GM12801 (cell line): Measurements from ENCODE around the gene FYTTD1.

ENCODE experiments used
- TF ChIP-seq, protein P1 (sequence below): IDR thresholded peaks from one replicate; pipeline ENCODE4 v1.5.1; 2011; ENCODE audit warnings: control low read depth; ENCODE audit not compliant: insufficient read length; ENCODE audit errors: extremely low read depth

FYTTD1 gene

DNA sequence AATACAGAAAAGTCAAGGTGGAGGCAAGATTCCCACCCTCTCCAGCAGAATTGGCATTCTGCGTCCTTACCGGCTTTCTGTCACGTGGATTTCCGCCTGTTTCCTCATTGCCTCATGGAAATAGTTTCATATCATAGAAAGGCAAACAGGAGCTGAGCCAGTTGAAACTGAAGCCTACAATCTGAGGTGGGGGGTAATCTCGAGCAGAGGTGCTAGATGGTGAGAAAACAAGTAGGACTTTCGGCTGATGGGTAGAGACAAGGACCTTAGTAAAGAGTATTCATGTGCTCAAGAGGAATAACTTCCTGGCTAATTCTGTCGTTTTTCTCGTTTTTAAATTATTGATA is 81.3 kb downstream of the FYTTD1 start:
- TF ChIP-seq, protein P1, sequence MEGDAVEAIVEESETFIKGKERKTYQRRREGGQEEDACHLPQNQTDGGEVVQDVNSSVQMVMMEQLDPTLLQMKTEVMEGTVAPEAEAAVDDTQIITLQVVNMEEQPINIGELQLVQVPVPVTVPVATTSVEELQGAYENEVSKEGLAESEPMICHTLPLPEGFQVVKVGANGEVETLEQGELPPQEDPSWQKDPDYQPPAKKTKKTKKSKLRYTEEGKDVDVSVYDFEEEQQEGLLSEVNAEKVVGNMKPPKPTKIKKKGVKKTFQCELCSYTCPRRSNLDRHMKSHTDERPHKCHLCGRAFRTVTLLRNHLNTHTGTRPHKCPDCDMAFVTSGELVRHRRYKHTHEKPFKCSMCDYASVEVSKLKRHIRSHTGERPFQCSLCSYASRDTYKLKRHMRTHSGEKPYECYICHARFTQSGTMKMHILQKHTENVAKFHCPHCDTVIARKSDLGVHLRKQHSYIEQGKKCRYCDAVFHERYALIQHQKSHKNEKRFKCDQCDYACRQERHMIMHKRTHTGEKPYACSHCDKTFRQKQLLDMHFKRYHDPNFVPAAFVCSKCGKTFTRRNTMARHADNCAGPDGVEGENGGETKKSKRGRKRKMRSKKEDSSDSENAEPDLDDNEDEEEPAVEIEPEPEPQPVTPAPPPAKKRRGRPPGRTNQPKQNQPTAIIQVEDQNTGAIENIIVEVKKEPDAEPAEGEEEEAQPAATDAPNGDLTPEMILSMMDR: no peak

DNA sequence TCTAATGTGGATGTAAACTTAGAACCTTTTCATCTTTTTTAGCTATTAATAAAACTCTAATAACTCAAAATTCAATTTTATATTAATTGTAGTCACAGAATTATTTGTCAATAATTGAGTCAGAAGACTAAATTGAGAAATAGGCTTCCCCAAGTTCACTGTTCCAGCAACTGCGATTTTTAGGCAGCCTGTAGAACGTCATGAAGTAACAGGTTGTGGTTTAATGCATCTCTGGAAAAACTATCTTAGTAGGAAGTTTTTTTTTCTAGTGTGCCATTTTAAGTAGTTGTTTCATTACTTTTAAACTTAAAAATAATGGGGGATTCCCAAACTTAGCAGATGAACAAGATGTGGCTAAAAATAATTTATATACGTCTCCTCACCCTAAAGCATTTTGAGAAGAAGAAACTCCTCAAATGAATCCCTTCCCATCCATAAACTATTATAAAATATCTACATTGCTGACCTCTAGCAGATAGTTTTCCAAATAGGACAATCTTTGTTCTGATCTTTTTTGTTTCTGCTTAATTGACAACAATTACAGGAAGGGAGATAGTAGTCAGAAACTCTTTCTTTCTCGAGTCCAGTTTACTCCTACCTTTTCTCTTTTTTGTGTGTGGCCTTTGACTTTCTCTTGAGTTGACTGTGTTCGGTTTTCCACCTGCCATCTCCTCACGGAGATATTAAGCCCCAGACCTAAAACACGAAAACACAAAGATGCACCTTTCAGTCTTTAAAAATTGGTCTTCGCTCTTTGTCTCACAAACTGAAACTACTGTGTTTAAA is 84.4 kb downstream of the FYTTD1 start:
- TF ChIP-seq, protein P1: no peak

DNA sequence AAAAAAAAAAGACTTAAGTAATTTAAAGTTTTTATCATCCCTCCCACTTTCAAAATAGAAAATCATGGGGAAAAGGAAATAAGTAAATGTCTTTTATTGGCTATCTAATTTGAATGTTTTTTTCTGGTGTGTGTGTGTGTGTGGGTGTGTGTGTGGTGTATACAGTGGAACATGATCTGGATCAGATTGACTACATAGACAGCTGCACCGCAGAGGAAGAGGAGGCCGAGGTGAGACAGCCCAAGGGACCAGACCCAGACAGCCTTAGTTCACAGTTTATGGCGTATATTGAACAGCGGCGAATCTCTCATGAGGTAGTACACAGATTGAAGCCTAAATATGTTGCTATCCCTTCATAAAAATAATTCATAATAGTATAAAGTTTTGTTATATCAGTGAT is 85.8 kb downstream of the FYTTD1 start:
- TF ChIP-seq, protein P1: no peak

DNA sequence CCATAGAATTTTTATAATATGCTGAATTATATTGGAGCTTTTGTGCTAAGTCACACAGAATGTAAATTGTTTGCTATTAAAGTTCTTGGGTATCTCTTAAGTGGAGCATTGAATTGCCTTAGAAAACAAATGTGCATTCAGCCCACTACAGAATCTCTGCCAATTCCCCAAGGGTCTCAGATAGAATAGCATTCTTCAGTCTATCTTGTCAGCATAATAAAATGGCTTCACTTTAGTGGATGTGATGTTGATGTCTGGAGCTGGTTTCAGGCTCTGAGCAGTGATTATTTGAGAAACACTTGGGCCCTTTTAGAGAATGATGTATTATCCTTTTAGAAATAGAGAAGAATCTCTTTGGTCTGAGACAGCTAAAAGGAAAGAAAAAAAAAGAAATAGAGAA is 86.6 kb downstream of the FYTTD1 start:
- TF ChIP-seq, protein P1: no peak
